ENCODE data around the gene LARGE2.

Gene LARGE2

GRCh38 chr11:45887587-45887986 lies 34.9 kb upstream of the LARGE2 start:
- CTCF ChIA-PET = interaction anchor here (0.6 kb wide), 1 partner anchor 428 kb away, joined by 3 read pairs; no protein-coding TSS in a partner anchor
- no peak overlapping the region for H3K27ac ChIP-seq
- no peak for DNase-seq (ENCODE audit: low spot score)
- TF ChIP-seq CTCF (conservative IDR thresholded peaks at IDR 0.05; ENCODE audit: low read depth) = no peak
- POLR2A ChIA-PET (ENCODE audit: low non-redundant PET) = no interaction called here

DNA sequence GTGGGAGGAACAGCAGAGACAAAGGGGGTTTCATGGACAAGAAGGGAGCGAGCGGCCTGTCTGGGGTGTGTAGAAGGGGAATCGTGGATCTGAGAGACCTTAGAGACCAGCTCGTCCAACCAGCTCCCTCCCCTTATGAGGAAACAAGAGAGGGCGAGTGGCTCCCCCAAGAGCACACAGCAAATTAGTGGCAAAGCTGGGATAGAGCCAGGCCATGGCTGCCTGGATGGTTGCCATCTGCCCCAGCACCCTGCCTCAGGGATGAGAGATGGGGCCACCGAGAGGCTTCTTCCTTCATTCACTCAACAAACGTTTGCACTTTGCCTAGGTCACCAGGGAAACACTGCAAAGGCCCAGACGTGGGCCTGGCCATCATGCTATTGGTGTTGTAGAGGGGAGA lies 32.9 kb upstream of the LARGE2 start:
- no peak for TF ChIP-seq CTCF (conservative IDR thresholded peaks at IDR 0.05; ENCODE audit: low read depth)
- POLR2A ChIA-PET (ENCODE audit: low non-redundant PET) = no interaction called here
- no peak for DNase-seq (ENCODE audit: low spot score)

GRCh38 chr11:45889966-45890365 lies 32.5 kb upstream of the LARGE2 start:
- ChIA-PET CTCF (no interaction called here), POLR2A (ENCODE audit: low non-redundant PET) (no interaction called here)
- no peak for DNase-seq (ENCODE audit: low spot score)

More for the DNA sequence above, 32.9 kb upstream of the LARGE2 start:
- CTCF ChIA-PET = no interaction called here
- peak overlapping the region; percentile 37 for H3K27ac ChIP-seq

DNA sequence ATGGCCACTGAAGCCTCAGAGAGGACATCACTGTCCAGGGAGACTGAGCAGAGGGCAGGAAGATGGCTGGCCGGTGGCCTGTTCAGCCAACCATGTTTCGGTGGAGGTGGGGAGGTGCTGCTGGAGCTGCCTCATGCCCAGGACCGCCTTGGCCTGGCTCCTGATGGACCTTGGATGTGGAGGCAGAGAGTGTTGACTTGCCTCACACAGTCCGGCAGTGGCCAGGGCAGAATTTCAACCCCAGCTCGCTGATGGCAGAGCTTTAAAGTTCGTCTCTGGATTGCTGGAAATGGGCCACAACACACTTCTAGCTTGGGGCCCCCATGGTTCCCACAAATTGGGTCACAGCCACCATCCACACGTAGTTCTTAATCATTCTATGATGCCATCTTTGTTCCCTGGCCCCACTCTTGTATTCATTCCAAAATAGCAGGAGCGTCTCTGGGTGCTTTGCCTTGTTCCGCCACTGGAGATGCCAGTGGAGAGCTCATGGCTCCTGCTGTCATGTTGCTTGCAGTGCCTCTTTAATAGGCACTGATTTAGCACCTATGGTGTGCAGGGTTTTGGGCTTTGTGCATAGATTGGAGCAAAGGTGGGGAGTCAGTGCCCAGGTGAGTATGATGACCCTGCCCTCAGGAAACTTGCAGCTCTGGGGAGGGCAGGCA lies 31.4 kb upstream of the LARGE2 start:
- POLR2A ChIA-PET (ENCODE audit: low non-redundant PET) = no interaction called here
- CTCF ChIA-PET = interaction anchor here (0.6 kb wide), 1 partner anchor 79 kb away, joined by 6 read pairs; no protein-coding TSS in a partner anchor
- no peak overlapping the region for H3K27ac ChIP-seq
- no peak for DNase-seq (ENCODE audit: low spot score)
- no peak for TF ChIP-seq CTCF (conservative IDR thresholded peaks at IDR 0.05; ENCODE audit: low read depth)

More at GRCh38 chr11:45889966-45890365, 32.5 kb upstream of the LARGE2 start:
- no peak for TF ChIP-seq CTCF (conservative IDR thresholded peaks at IDR 0.05; ENCODE audit: low read depth)
- peak overlapping the region; percentile 37 for H3K27ac ChIP-seq

- no peak for TF ChIP-seq CTCF (conservative IDR thresholded peaks at IDR 0.05; ENCODE audit: low read depth)
- ChIA-PET POLR2A (ENCODE audit: low non-redundant PET) (no interaction called here), CTCF (interaction anchor here (0.7 kb wide), 1 partner anchor 101 kb away, joined by 4 read pairs; no protein-coding TSS in a partner anchor)
- no peak for DNase-seq (ENCODE audit: low spot score)
- H3K27ac ChIP-seq = no peak overlapping the region
Observed at GRCh38 chr11:45892856-45893255, 29.6 kb upstream of the LARGE2 start.

DNA sequence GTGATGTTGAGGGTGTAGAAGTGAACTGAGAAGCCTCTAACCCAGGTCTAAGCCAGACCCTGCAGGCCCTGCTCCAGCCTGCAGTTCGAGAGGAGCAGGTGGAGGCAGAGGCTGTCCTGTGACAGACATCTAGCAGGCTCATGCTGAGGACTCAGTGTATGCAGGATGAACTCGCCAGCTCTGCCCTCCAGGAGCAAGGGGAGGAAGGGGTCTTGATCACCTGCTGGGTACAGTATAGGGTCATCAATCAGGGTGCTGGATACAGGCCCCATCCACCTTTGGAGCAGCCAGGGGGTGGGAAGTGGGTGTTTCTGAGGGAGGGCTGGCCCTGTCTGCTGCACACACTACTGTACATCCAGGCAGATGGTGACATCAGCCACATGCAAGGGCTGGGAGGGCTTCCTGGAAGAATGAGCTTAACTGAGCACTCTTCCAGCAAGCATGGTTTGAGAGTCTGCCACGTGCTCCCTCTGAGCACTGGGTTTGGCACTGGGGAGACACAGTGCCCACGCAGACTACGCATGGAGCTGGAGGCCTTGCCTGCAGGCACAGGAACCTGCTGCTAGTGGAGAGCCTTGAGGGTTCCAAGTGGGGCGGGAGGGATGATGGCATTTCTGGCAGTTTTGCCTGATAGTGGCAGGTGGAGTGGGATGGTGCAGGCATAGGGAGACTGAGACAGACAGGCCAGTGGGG lies 27.8 kb upstream of the LARGE2 start:
- CTCF ChIA-PET = interaction anchor here (1.1 kb wide), 1 partner anchor 22 kb away, joined by 4 read pairs; no protein-coding TSS in a partner anchor
- POLR2A ChIA-PET (ENCODE audit: low non-redundant PET) = no interaction called here
- DNase-seq (ENCODE audit: low spot score) = no peak
- no peak for TF ChIP-seq CTCF (conservative IDR thresholded peaks at IDR 0.05; ENCODE audit: low read depth)
- H3K27ac ChIP-seq = no peak overlapping the region

Measured in RWPE1 (cell line).